ENCODE measurements around the gene PTPRN2.

Gene PTPRN2

GRCh38 chr7:158133515-158134271 is 453.9 kb downstream of the PTPRN2 start:
- no peak for TF ChIP-seq CTCF (IDR thresholded peaks at IDR 0.05; ENCODE audit: insufficient read depth, missing control alignments)
- FAIRE-seq (no peak), DNase-seq (ENCODE audit: insufficient read length, low spot score) (no peak)

DNA sequence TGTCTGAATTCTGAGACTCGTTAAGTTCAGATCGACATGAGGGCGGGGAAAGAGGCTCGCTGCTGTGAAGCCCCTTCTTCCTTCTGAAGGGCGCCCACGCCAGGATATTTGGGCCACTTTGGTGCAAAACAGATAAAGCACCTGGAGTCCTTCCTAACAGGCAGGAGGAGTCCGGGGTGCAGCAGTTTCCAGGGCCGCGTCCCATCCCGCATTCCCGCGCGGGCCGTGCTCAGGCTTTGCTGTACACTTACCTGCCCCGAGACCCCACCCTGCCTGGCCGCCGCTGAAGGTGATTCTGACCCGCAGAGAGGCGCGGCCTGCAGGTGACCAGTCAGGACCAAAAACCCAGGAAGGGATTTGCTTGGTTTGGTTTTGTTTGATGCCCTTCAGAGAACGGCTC is 454.6 kb downstream of the PTPRN2 start:
- DNase-seq (ENCODE audit: insufficient read length, low spot score) (no peak), FAIRE-seq (no peak)
- TF ChIP-seq CTCF (IDR thresholded peaks at IDR 0.05; ENCODE audit: insufficient read depth, missing control alignments): no peak

- DNase-seq (ENCODE audit: insufficient read length, low spot score) (no peak), FAIRE-seq (no peak)
- no peak for TF ChIP-seq CTCF (IDR thresholded peaks at IDR 0.05; ENCODE audit: insufficient read depth, missing control alignments)
Observed at GRCh38 chr7:158130023-158130409, 457.6 kb downstream of the PTPRN2 start.

- FAIRE-seq: no peak
Observed at GRCh38 chr7:158129037-158130022, 458.3 kb downstream of the PTPRN2 start.

DNA sequence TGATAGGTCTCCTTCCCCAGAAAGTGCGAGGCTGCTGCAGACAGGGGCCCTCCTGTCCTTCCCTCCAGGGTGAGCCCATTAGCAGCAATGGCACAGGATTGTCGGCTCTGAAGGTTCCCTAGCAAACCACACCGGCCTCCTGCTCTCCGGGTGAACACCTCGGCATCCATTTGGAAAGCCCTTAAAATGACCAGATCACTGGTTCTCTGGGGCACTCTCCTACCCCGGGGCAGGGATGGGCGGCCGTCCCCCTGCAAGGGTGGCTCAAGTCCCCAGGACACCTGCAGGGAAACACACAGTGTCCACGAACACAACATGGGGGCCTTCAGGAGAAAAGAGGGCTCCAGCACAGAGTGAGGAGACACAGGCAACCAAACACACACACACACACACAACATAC is 459.1 kb downstream of the PTPRN2 start:
- FAIRE-seq: no peak
- no peak for TF ChIP-seq CTCF (IDR thresholded peaks at IDR 0.05; ENCODE audit: insufficient read depth, missing control alignments)

More at GRCh38 chr7:158129037-158130022, 458.3 kb downstream of the PTPRN2 start:
- no peak for DNase-seq (ENCODE audit: insufficient read length, low spot score)
- TF ChIP-seq CTCF (IDR thresholded peaks at IDR 0.05; ENCODE audit: insufficient read depth, missing control alignments): no peak

GRCh38 chr7:158127241-158127640 is 460.4 kb downstream of the PTPRN2 start:
- DNase-seq (ENCODE audit: insufficient read length, low spot score): no peak
- no peak for FAIRE-seq
- TF ChIP-seq CTCF (IDR thresholded peaks at IDR 0.05; ENCODE audit: insufficient read depth, missing control alignments): no peak

More for the DNA sequence above, 459.1 kb downstream of the PTPRN2 start:
- no peak for DNase-seq (ENCODE audit: insufficient read length, low spot score)
